ENCODE data around the gene UGGT2.
"Not testable (repeated sequence)": the region's sequence is repeated elsewhere in the genome, so short reads cannot be mapped to it uniquely, and the experiment has no call there.

UGGT2 gene

GRCh38 chr13:95763601-95764000 lies 289.6 kb downstream of the UGGT2 start:
- no peak overlapping the region for H3K27ac ChIP-seq
- no peak overlapping the region for H3K4me2 ChIP-seq (ENCODE audit: low read length)
- H3K36me3 ChIP-seq (ENCODE audit: control insufficient read depth, insufficient read depth, low read length): no peaks in the 10 kb centered on the region
- no peaks in the 10 kb centered on the region for H3K27me3 ChIP-seq (ENCODE audit: control insufficient read depth, insufficient read depth, low read length)
- H3K79me2 ChIP-seq: no peaks in the 10 kb centered on the region
- TF ChIP-seq CTCF (IDR thresholded peaks at IDR 0.05): no peak
- H3K4me1 ChIP-seq: no peaks in the 10 kb centered on the region
- no peaks in the 10 kb centered on the region for H3K9me3 ChIP-seq (ENCODE audit: control insufficient read depth, low read length)
- H3K4me3 ChIP-seq (ENCODE audit: low read depth, low read length): no peak overlapping the region
- H3K9ac ChIP-seq: no peak overlapping the region
- H2AFZ ChIP-seq: no peak overlapping the region

- H2AFZ ChIP-seq; H3K4me1 ChIP-seq; H3K27me3 ChIP-seq (ENCODE audit: control insufficient read depth, insufficient read depth, low read length); H3K9ac ChIP-seq; H3K79me2 ChIP-seq; H3K36me3 ChIP-seq (ENCODE audit: control insufficient read depth, insufficient read depth, low read length); H3K4me3 ChIP-seq (ENCODE audit: low read depth, low read length); H3K9me3 ChIP-seq (ENCODE audit: control insufficient read depth, low read length); H3K27ac ChIP-seq; H3K4me2 ChIP-seq (ENCODE audit: low read length): not testable (repeated sequence)
These were observed 290.6 kb downstream of the UGGT2 start for GRCh38 chr13:95762626-95763025.

DNA sequence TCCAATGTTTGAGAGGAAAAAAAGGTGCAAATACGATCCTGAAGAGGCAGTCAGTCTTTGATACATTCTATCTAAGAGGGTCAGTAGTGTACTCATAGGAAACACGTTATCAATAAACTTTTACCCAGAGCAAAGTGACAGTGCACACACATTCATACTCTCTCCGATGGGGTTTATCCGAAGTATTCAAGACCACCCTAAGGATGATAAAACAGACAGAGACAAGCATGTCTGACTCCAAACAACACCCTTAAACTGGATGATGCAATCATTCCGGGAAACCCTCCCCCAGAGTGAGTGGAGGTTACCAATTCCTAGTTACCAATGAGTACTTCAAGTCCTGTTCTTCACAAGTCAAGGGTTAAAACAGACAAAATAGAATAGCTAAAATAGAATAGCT lies 297.1 kb downstream of the UGGT2 start:
- no peak overlapping the region for H3K9ac ChIP-seq
- H3K27ac ChIP-seq: no peak overlapping the region
- no peak overlapping the region for H3K4me3 ChIP-seq (ENCODE audit: low read depth, low read length)
- H3K9me3 ChIP-seq (ENCODE audit: control insufficient read depth, low read length): no peaks in the 10 kb centered on the region
- no peak overlapping the region for H3K4me2 ChIP-seq (ENCODE audit: low read length)
- no peak for TF ChIP-seq CTCF (IDR thresholded peaks at IDR 0.05)
- no peaks in the 10 kb centered on the region for H3K36me3 ChIP-seq (ENCODE audit: control insufficient read depth, insufficient read depth, low read length)
- H2AFZ ChIP-seq: no peak overlapping the region
- no peaks in the 10 kb centered on the region for H3K4me1 ChIP-seq
- H3K79me2 ChIP-seq: no peaks in the 10 kb centered on the region
- H3K27me3 ChIP-seq (ENCODE audit: control insufficient read depth, insufficient read depth, low read length): no peaks in the 10 kb centered on the region

DNA sequence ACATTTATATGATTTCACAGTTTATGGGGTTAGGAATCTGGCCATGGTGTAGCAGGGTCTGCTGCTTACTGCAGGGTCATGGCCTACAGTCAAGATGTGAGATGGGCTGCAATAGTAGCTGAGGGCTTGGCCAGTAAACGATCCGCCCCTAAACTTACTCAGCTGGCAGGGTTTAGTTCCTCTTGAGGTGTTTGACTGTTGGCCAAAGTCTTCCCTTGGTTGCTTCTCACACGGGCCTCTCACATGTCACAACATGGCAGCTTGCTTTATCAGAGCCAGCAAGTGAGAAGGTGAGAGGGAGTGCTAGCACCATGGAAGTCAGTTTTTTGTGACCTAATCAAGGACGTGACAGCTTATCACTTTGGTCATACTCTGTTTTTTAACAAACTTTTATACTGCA lies 299.1 kb downstream of the UGGT2 start:
- no peaks in the 10 kb centered on the region for H3K27me3 ChIP-seq (ENCODE audit: control insufficient read depth, insufficient read depth, low read length)
- H3K9me3 ChIP-seq (ENCODE audit: control insufficient read depth, low read length): no peaks in the 10 kb centered on the region
- H3K9ac ChIP-seq: no peak overlapping the region
- H3K36me3 ChIP-seq (ENCODE audit: control insufficient read depth, insufficient read depth, low read length): no peaks in the 10 kb centered on the region
- H3K4me2 ChIP-seq (ENCODE audit: low read length): no peak overlapping the region
- no peak for TF ChIP-seq CTCF (IDR thresholded peaks at IDR 0.05)
- H3K27ac ChIP-seq: no peak overlapping the region
- no peaks in the 10 kb centered on the region for H3K79me2 ChIP-seq
- no peak overlapping the region for H3K4me3 ChIP-seq (ENCODE audit: low read depth, low read length)
- H3K4me1 ChIP-seq: no peaks in the 10 kb centered on the region
- H2AFZ ChIP-seq: no peak overlapping the region

- Histone ChIP-seq H3K27me3 (ENCODE audit: control insufficient read depth, insufficient read depth, low read length) (no peaks in the 10 kb centered on the region), H3K4me3 (ENCODE audit: low read depth, low read length) (no peak overlapping the region), H3K4me1 (no peaks in the 10 kb centered on the region), H3K36me3 (ENCODE audit: control insufficient read depth, insufficient read depth, low read length) (no peaks in the 10 kb centered on the region), H3K9me3 (ENCODE audit: control insufficient read depth, low read length) (no peaks in the 10 kb centered on the region), H2AFZ (no peak overlapping the region), H3K79me2 (no peaks in the 10 kb centered on the region), H3K27ac (no peak overlapping the region), H3K9ac (no peak overlapping the region), H3K4me2 (ENCODE audit: low read length) (no peak overlapping the region)
- TF ChIP-seq CTCF (IDR thresholded peaks at IDR 0.05): no peak
These were observed 300.5 kb downstream of the UGGT2 start for GRCh38 chr13:95752677-95753076.
